Right lobe of liver (tissue), 4 donors: ENCODE results near the gene SPATA6L.

ENCODE experiments used
- CTCF ChIP-seq, 4 donors: fragments of 200-600 bp in 3 of 4; fragments of 450-650 bp in 1 of 4; IDR thresholded peaks; one replicate each; pipeline versions ENCODE4 v1.5.1 to v1.8.0; 2016 to 2022; ENCODE audit warnings: antibody characterized with exemption in 4 of 4, mild to moderate bottlenecking in 2 of 4
- POLR2A ChIP-seq: fragments of 450-650 bp; IDR thresholded peaks from one replicate; pipeline ENCODE4 v1.6.1; 2017; ENCODE audit warnings: antibody characterized with exemption, mild to moderate bottlenecking
- donor health status: DM: no; HTN: no; CAD: no.
- donor health status: DM: no; HTN: no; CAD: no.
- donor health status: DM: no; HTN: yes; CAD: no.

- TF ChIP-seq POLR2A (no peak), CTCF (IDR thresholded peaks at IDR 0.05) (no peak)
Observed at GRCh38 chr9:4573176-4573575, 93.1 kb downstream of the SPATA6L start.
